ENCODE results near the gene PMPCA.

The PMPCA gene

DNA sequence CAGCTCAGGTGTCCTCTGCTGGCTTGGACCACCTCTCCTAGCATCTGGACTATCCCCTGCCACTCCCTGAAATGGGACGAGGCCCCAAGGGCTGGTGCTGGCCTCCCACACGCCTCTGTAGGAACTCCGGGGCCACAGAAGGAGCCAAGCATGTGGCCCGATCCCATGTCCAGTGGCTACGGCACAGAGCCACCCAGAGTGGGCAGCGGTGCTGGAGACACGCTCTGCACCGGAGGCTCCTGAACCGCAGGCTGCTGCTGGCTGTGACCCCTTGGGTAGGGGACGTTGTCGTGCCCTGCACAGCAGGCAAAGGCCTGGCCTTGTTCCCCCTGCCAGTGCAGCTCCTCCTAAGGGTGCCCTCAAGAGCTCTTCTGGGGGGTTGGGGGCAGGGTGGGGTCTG lies 30.6 kb upstream of the PMPCA start:
- no peak overlapping the region for H3K4me3 ChIP-seq (ENCODE audit: low read length)
- TF ChIP-seq CTCF (conservative IDR thresholded peaks at IDR 0.05; ENCODE audit: low read length): no peak
- no peak for DNase-seq (ENCODE audit: low read depth)

GRCh38 chr9:136380381-136380780 lies 30.1 kb upstream of the PMPCA start:
- H3K4me3 ChIP-seq (ENCODE audit: low read length): no peak overlapping the region
- TF ChIP-seq CTCF (conservative IDR thresholded peaks at IDR 0.05; ENCODE audit: low read length): no peak
- DNase-seq (ENCODE audit: low read depth): no peak

DNA sequence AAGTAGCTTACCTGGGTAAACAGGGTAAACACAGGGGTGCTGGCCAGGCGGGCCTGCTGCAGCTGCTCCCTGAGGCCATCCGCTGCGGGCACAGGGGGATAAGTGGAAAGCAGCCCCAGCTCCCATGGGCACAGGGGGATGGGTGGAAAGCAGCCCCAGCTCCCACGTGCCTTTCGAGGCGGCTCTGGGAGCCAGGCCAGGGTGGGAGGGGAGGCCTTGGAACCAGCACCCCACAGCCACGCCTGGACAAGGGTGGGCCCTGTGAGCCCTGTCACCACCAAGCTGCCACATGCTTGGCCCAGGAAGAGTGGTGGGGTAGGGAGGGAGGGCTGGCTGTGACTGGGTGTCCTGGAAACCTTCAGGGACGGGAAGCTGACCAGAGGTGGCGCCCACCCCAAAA lies 29.1 kb upstream of the PMPCA start:
- no peak for TF ChIP-seq CTCF (conservative IDR thresholded peaks at IDR 0.05; ENCODE audit: low read length)
- DNase-seq (ENCODE audit: low read depth): no peak
- H3K4me3 ChIP-seq (ENCODE audit: low read length): no peak overlapping the region

GRCh38 chr9:136381966-136382513 lies 28.4 kb upstream of the PMPCA start:
- DNase-seq (ENCODE audit: low read depth): no peak
- H3K4me3 ChIP-seq (ENCODE audit: low read length): no peak overlapping the region
- TF ChIP-seq CTCF (conservative IDR thresholded peaks at IDR 0.05; ENCODE audit: low read length): no peak

GRCh38 chr9:136383436-136383835 lies 27.0 kb upstream of the PMPCA start:
- H3K4me3 ChIP-seq (ENCODE audit: low read length): no peak overlapping the region
- no peak for DNase-seq (ENCODE audit: low read depth)
- no peak for TF ChIP-seq CTCF (conservative IDR thresholded peaks at IDR 0.05; ENCODE audit: low read length)

GRCh38 chr9:136385015-136385414 lies 25.4 kb upstream of the PMPCA start:
- no peak overlapping the region for H3K4me3 ChIP-seq (ENCODE audit: low read length)
- no peak for TF ChIP-seq CTCF (conservative IDR thresholded peaks at IDR 0.05; ENCODE audit: low read length)
- no peak for DNase-seq (ENCODE audit: low read depth)

DNA sequence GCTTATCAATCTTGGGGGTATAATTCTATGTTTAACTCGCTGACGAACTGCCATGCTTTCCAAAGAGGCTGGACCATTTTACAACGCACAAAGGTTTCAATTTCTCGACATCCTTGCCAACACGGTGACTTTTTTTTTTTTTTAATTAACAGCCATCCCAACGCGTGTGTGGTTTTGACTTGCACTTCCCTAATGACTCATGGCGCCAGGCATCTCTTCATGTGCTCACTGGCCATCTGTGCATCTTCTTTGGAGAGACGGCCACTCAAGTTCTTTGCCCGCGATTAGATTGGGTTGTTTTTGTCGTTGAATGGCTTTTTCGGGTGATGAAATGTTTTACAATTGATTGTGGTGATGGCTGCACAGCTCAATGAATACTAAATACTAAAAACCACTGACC lies 24.4 kb upstream of the PMPCA start:
- no peak for DNase-seq (ENCODE audit: low read depth)
- no peak for TF ChIP-seq CTCF (conservative IDR thresholded peaks at IDR 0.05; ENCODE audit: low read length)
- no peak overlapping the region for H3K4me3 ChIP-seq (ENCODE audit: low read length)

Data from AG10803 (cell line).